Activated CD4-positive, alpha-beta T cell treated with anti-CD3 and anti-CD28 coated beads for 36 hours (primary cell): ENCODE results near the gene ZNF70. TPM values are rescaled to one million over a fixed set of nuclear protein-coding genes. Genes with fewer than 3 reads are reported as not detected.

Experiments used
- ATAC-seq: fragments of 200-7000 bp; cut with Tn5 transposase; one replicate; pipeline ENCODE4 v1.10.0; 2021; ENCODE audit warnings: mild to moderate bottlenecking, moderate library complexity
- CTCF ChIA-PET: fragments of 350-600 bp; sonication (Branson Sonifier 250); formaldehyde crosslinking; loops from one replicate; lab custom pipeline; 2021; ENCODE audit warnings: antibody characterized with exemption; lab: Charles Lee
- POLR2A ChIA-PET: fragments of 350-600 bp; sonication (Branson Sonifier 250); formaldehyde crosslinking; loops from one replicate; lab custom pipeline; 2021; ENCODE audit warnings: antibody characterized with exemption, inconsistent platforms; lab: Charles Lee
- DNase-seq: peaks from one replicate; pipeline ENCODE4 v3.0.0-alpha.2; 2020
- H3K27ac Mint-ChIP-seq: one replicate; pipeline ENCODE4 v1.8.0; 2021; ENCODE audit warnings: mixed read lengths
- H3K27me3 Mint-ChIP-seq: one replicate; pipeline ENCODE4 v1.8.0; 2021; ENCODE audit warnings: mixed read lengths
- H3K36me3 Mint-ChIP-seq: one replicate; pipeline ENCODE4 v1.8.0; 2021; ENCODE audit warnings: low read depth, mixed read lengths
- H3K4me1 Mint-ChIP-seq: one replicate; pipeline ENCODE4 v1.8.0; 2021; ENCODE audit warnings: mixed read lengths
- H3K4me3 Mint-ChIP-seq: one replicate; pipeline ENCODE4 v1.8.0; 2021; ENCODE audit warnings: mild to moderate bottlenecking, moderate library complexity, mixed read lengths
- H3K9me3 Mint-ChIP-seq: one replicate; pipeline ENCODE4 v1.8.0; 2021; ENCODE audit warnings: low read depth, mixed read lengths
- intact Hi-C, 2 experiments: fragments of 100-400 bp; cut with DNase I in 1 of 2; cut with micrococcal nuclease in 1 of 2; formaldehyde crosslinking; loops; one replicate each; pipeline versions ENCODE4 v1.14.2 to v1.15.1; 2022 to 2024; cut with DNase I, micrococcal nuclease
- total RNA-seq, 2 experiments: library from RNA; stranded (reverse); gene quantifications; one replicate each; pipeline ENCODE4 v1.2.3, GENCODE V29; 2021

ZNF70 gene
- total RNA-seq, 2 experiments from 2014 or later = 1.6 to 1.7 TPM

- POLR2A ChIA-PET = interaction anchor here (1.5 kb wide), 1 partner anchor 177 kb away, joined by 3 read pairs; the partner anchor contains the start of gene MIF
- peaks cover 16% of the 10 kb centered on the region for H3K36me3 Mint-ChIP-seq
- H3K9me3 Mint-ChIP-seq = no peaks in the 10 kb centered on the region
- H3K4me1 Mint-ChIP-seq = peaks cover 24% of the 10 kb centered on the region
- H3K4me3 Mint-ChIP-seq = peak overlapping the region; percentile 73
- no peaks in the 10 kb centered on the region for H3K27me3 Mint-ChIP-seq
- CTCF ChIA-PET = interaction anchor here (0.7 to 1.6 kb wide), 3 partner anchors 10 to 50 kb away, joined by 3 to 4 read pairs (median 3); no protein-coding TSS in a partner anchor
- peak overlapping the region; percentile 73 for H3K27ac Mint-ChIP-seq
- ATAC-seq (peak; percentile 90), DNase-seq (peak; percentile 89)
- intact Hi-C loops = loop anchor here (1.0 to 10.0 kb wide), 6 partner anchors 21 to 390 kb away; partner anchors contain the start of genes CABIN1 (in 1 of the 2) and ZNF70 (in 1 of the 2)
Measured at GRCh38 chr22:23716811-23717801, 33.8 kb downstream of the ZNF70 start.

- CTCF ChIA-PET = interaction anchor here (1.0 to 1.6 kb wide), 2 partner anchors 13 to 51 kb away, joined by 3 to 4 read pairs; no protein-coding TSS in a partner anchor
Measured at GRCh38 chr22:23715806-23716375, 35.0 kb downstream of the ZNF70 start.

GRCh38 chr22:23714596-23715578 lies 36.0 kb downstream of the ZNF70 start:
- ATAC-seq (no peak), DNase-seq (peak; percentile 44)
- ChIA-PET CTCF (no interaction called here), POLR2A (interaction anchor here (0.7 to 1.0 kb wide), 2 partner anchors 36 to 199 kb away, joined by 3 to 6 read pairs; partner anchors contain the start of gene ZNF70)
- Mint-ChIP-seq H3K36me3 (peaks cover 33% of the 10 kb centered on the region), H3K4me3 (peak overlapping the region; percentile 51), H3K4me1 (peaks cover 30% of the 10 kb centered on the region), H3K27me3 (no peaks in the 10 kb centered on the region), H3K27ac (no peak overlapping the region), H3K9me3 (no peaks in the 10 kb centered on the region)
- intact Hi-C loops = loop anchor here in 1 of 2 experiments (5.0 to 10.0 kb wide), 2 partner anchors 300 to 392 kb away; partner anchors contain the start of gene CABIN1

More at GRCh38 chr22:23715806-23716375, 35.0 kb downstream of the ZNF70 start:
- H3K27me3 Mint-ChIP-seq = no peaks in the 10 kb centered on the region
- H3K4me3 Mint-ChIP-seq = peak overlapping the region; percentile 51
- H3K36me3 Mint-ChIP-seq = peaks cover 23% of the 10 kb centered on the region
- H3K4me1 Mint-ChIP-seq = peaks cover 24% of the 10 kb centered on the region
- DNase-seq (peak; percentile 21), ATAC-seq (no peak)
- POLR2A ChIA-PET = interaction anchor here (0.7 to 1.5 kb wide), 2 partner anchors 179 to 198 kb away, joined by 3 to 6 read pairs; partner anchors contain the start of gene MIF
- peak overlapping the region; percentile 37 for H3K27ac Mint-ChIP-seq
- intact Hi-C loops = loop anchor here in 1 of 2 experiments (5.0 to 10.0 kb wide), 2 partner anchors 299 to 391 kb away; partner anchors contain the start of gene CABIN1
- no peaks in the 10 kb centered on the region for H3K9me3 Mint-ChIP-seq

- peaks cover 39% of the 10 kb centered on the region for H3K4me1 Mint-ChIP-seq
- no peaks in the 10 kb centered on the region for H3K9me3 Mint-ChIP-seq
- H3K27me3 Mint-ChIP-seq = no peaks in the 10 kb centered on the region
- peaks cover 42% of the 10 kb centered on the region for H3K36me3 Mint-ChIP-seq
- DNase-seq = peak; percentile 44
- ChIA-PET POLR2A (interaction anchor here (0.6 to 1.0 kb wide), 3 partner anchors 18 to 170 kb away, joined by 3 read pairs; partner anchors contain the start of gene ZNF70), CTCF (interaction anchor here (0.9 kb wide), 1 partner anchor 20 kb away, joined by 4 read pairs; no protein-coding TSS in a partner anchor)
- H3K27ac Mint-ChIP-seq = peak overlapping the region; percentile 30
- H3K4me3 Mint-ChIP-seq = no peak overlapping the region
- intact Hi-C loops = loop anchor here in 1 of 2 experiments (10.0 kb wide), 1 partner anchor 301 kb away; the partner anchor contains the start of gene CABIN1
- ATAC-seq = no peak
Measured at GRCh38 chr22:23713696-23714595, 37.0 kb downstream of the ZNF70 start.

GRCh38 chr22:23712256-23712655 lies 38.7 kb downstream of the ZNF70 start:
- POLR2A ChIA-PET = no interaction called here
- H3K27me3 Mint-ChIP-seq = no peaks in the 10 kb centered on the region
- ATAC-seq = no peak

GRCh38 chr22:23709107-23709506 lies 41.8 kb downstream of the ZNF70 start:
- Mint-ChIP-seq H3K9me3 (no peaks in the 10 kb centered on the region), H3K27me3 (no peaks in the 10 kb centered on the region), H3K4me3 (no peak overlapping the region), H3K36me3 (peaks cover 83% of the 10 kb centered on the region), H3K27ac (peak overlapping the region; percentile 68), H3K4me1 (peaks cover 64% of the 10 kb centered on the region)
- intact Hi-C loops = loop anchor here (2.0 to 5.0 kb wide), 6 partner anchors 43 to 697 kb away; partner anchors contain the start of genes RSPH14 (in 1 of the 2), VPREB3 (in 1 of the 2) and ZNF70 (in 1 of the 2)
- ATAC-seq = no peak
- ChIA-PET POLR2A (no interaction called here), CTCF (no interaction called here)
- DNase-seq = no peak

More at GRCh38 chr22:23712256-23712655, 38.7 kb downstream of the ZNF70 start:
- Mint-ChIP-seq H3K27ac (no peak overlapping the region), H3K36me3 (peaks cover 58% of the 10 kb centered on the region), H3K4me1 (peaks cover 52% of the 10 kb centered on the region), H3K9me3 (no peaks in the 10 kb centered on the region), H3K4me3 (no peak overlapping the region)
- DNase-seq = no peak
- intact Hi-C loops = loop anchor here in 1 of 2 experiments (10.0 kb wide), 1 partner anchor 303 kb away; the partner anchor contains the start of gene CABIN1
- CTCF ChIA-PET = interaction anchor here (1.7 kb wide), 1 partner anchor 16 kb away, joined by 4 read pairs; no protein-coding TSS in a partner anchor

- CTCF ChIA-PET = no interaction called here
- peak overlapping the region; percentile 48 for H3K27ac Mint-ChIP-seq
- H3K4me1 Mint-ChIP-seq = peaks cover 67% of the 10 kb centered on the region
- H3K36me3 Mint-ChIP-seq = peaks cover 85% of the 10 kb centered on the region
- intact Hi-C loops = loop anchor here (2.0 to 5.0 kb wide), 6 partner anchors 44 to 696 kb away; partner anchors contain the start of genes RSPH14 (in 1 of the 2), VPREB3 (in 1 of the 2) and ZNF70 (in 1 of the 2)
- peak; percentile 53 for ATAC-seq
- no peak for DNase-seq
- POLR2A ChIA-PET = no interaction called here
- H3K9me3 Mint-ChIP-seq = no peaks in the 10 kb centered on the region
- no peaks in the 10 kb centered on the region for H3K27me3 Mint-ChIP-seq
- H3K4me3 Mint-ChIP-seq = no peak overlapping the region
Measured at GRCh38 chr22:23708270-23708669, 42.6 kb downstream of the ZNF70 start.

GRCh38 chr22:23705358-23705757 lies 45.6 kb downstream of the ZNF70 start:
- Mint-ChIP-seq H3K4me3 (peak overlapping the region; percentile 34), H3K36me3 (peaks cover 97% of the 10 kb centered on the region), H3K27ac (peak overlapping the region; percentile 96), H3K9me3 (no peaks in the 10 kb centered on the region), H3K4me1 (peaks cover 92% of the 10 kb centered on the region), H3K27me3 (no peaks in the 10 kb centered on the region)
- ChIA-PET CTCF (no interaction called here), POLR2A (no interaction called here)
- peak; percentile 67 for ATAC-seq
- intact Hi-C loops = loop anchor here (1.0 to 5.0 kb wide), 8 partner anchors 9 to 693 kb away; partner anchors contain the start of genes ZNF70 (in 2 of the 2), MIF (in 1 of the 2), RSPH14 (in 1 of the 2) and VPREB3 (in 1 of the 2)
- peak; percentile 67 for DNase-seq

- peak; percentile 71 for ATAC-seq
- POLR2A ChIA-PET = interaction anchor here (0.8 kb wide), 1 partner anchor 14 kb away, joined by 3 read pairs; no protein-coding TSS in a partner anchor
- no peak for DNase-seq
- intact Hi-C loops = loop anchor here (1.0 to 5.0 kb wide), 8 partner anchors 9 to 693 kb away; partner anchors contain the start of genes ZNF70 (in 2 of the 2), MIF (in 1 of the 2), RSPH14 (in 1 of the 2) and VPREB3 (in 1 of the 2)
- H3K36me3 Mint-ChIP-seq = peaks cover 97% of the 10 kb centered on the region
- H3K4me3 Mint-ChIP-seq = peak overlapping the region; percentile 34
- peaks cover 91% of the 10 kb centered on the region for H3K4me1 Mint-ChIP-seq
- peak overlapping the region; percentile 96 for H3K27ac Mint-ChIP-seq
- H3K27me3 Mint-ChIP-seq = no peaks in the 10 kb centered on the region
- no peaks in the 10 kb centered on the region for H3K9me3 Mint-ChIP-seq
- CTCF ChIA-PET = no interaction called here
Measured at GRCh38 chr22:23704829-23705228, 46.1 kb downstream of the ZNF70 start.
